SW480 (cell line): ENCODE measurements around the gene PDSS1.
A peak's percentile ranks its signal among the peaks of the same experiment; 100 is the strongest.
"Not testable (repeated sequence)": the region's sequence is repeated elsewhere in the genome, so short reads cannot be mapped to it uniquely, and the experiment has no call there.

Source experiments
- DNase-seq: peaks from one replicate; pipeline ENCODE4 v3.0.0-alpha.2; 2016; ENCODE audit warnings: low spot score

PDSS1 gene, protein sequence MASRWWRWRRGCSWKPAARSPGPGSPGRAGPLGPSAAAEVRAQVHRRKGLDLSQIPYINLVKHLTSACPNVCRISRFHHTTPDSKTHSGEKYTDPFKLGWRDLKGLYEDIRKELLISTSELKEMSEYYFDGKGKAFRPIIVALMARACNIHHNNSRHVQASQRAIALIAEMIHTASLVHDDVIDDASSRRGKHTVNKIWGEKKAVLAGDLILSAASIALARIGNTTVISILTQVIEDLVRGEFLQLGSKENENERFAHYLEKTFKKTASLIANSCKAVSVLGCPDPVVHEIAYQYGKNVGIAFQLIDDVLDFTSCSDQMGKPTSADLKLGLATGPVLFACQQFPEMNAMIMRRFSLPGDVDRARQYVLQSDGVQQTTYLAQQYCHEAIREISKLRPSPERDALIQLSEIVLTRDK

DNA sequence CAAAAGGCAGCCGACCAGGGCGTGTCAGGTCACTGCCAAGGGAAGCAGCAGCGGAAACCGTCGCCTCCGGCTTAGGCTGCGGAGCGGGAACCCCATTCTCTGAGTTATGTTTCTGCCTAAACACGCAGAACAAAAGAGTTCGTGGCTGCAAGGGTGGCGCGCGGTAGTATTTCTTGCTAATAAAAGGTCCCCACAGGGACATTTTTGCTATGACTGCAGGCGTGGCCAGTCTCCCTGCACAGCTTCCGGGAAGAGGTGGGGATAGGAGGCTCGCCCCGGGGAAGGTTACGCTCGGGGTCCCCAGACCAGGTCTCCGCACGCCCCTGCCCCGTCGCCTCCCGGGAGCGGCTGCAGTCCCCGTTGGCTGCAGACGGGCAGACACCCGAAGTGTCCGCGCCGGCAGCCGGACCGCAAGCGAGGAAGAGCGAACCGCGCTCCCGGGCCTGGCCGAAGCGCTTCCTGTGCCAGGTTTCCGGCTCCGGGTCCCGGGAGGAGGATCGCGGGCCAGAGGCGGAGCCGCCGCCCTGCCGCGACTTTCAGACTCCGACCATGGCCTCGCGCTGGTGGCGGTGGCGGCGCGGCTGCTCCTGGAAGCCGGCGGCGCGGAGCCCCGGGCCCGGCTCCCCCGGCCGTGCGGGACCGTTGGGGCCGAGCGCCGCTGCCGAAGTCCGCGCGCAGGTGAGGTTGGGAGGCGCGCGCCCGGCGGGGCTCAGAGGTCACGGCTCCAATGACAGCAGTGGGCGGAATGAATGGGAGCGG is at the start of gene PDSS1:
Gene PDSS1, plus strand, starts transcription at position 539 of the 759 bp plus-strand sequence. Its CDS starts 11 bp downstream, at position 550.
- DNase-seq = peak; percentile 51

DNA sequence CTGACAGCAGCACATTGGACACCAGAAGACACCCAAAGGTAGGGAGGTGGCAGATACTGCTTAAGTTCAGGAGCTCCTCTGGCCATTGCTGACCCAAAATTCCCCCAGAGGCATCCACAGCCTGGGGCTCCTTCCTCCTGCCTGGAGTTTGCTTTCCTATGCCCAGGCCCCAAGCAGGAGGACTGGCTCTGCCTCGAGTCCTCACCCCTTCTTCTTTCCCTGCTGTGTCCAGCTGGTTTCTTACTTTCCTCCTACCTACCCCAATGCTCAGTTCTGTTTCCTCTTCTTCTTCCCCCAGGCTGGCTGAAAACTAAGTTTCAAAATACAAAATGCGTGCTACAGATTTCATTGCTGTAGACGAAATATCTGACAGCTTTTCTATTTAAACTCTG is 49.3 kb upstream of the PDSS1 start:
- not testable (repeated sequence) for DNase-seq

DNA sequence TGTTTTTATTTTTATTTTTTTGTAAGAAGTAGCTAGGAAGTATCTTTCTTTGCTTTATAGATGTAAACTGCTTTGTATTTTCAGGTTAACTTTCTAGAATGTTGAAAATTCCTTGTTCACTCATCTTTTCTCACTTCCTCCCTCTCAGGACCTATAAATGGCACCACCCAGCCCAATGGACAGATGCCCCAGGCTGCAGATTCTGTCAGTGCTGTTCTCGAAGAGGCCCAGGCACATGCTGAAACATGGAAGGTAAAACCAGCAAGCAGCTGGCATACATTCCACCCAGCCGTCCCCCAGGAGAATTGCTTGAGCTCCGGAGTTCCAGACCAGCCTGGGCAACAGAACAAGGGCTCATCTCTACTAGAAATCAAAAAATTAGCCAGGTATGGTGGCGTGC is 47.1 kb upstream of the PDSS1 start:
- DNase-seq = no peak

DNA sequence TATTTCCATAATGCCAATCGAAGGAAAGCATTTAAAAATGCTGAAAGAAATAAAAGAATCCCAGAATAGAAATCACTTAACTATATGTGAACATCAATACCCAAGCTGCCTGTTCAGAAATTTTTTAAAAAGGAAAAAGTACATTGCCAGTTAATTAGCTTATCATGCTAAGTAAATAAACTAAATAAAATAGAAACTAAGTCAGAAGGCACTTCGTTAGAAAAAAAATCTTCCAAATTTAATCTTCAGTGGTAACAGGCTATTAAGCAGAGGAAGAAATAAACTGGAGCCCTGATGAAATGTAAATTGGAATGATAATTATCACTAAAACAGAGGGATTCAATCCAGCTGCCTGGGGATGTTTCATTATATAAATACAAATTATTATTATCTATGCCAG is 46.0 kb upstream of the PDSS1 start:
- not testable (repeated sequence) for DNase-seq

DNA sequence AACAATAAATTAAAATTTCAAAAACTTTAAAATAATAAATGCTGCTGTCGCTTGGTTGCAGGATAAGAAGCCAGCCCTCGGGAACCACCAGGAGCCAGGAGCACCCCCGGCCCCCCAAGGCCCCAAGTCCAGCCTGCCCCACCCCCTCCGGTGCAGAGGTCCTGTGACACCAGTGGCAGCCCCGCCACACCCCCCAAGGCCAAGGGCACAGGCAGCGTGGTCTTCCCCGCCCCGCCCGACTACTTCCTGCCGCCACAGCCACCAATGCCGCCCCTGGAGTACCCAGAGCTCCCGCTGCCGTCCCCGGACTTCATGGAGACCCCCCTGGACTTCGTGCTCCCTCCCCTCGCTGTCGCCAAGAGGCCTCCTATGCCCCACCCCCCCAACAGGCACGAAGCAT is 44.5 kb upstream of the PDSS1 start:
- DNase-seq = no peak

DNA sequence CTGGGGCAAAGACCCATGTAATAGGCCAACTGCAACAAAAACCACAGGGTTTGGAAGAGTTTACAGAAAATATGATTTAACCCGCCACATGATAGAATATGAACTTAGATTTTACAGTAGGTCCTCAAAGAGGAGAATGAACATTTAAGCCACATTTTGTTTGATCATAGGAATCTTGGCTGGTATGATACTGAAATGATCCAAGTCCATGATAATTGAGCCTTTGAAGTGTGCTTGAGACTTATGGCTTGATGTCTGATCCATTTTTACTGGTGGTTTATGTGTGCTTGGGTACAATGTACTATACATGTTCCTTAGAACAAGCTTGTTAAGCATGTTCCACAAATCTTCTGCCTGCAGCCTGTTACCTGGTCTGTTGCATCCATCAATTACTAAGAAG is 41.8 kb upstream of the PDSS1 start:
- DNase-seq = no peak

DNA sequence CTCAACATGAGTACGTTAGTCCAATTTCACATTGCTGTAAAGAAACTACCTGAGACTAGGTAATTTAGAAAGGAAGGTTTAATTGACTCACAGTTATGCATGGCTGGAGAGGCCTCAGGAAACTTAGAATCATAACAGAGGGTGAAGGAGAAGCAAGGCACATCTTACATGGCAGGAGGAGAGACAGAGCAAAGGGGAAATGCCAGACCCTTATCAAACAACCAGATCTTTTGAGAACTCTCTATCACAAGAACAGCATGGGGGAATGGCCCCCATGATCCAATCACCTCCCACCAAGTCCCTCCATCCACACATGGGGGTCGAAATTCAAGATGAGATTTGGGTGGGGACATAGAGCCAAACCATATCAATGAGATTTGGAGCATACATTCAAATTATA is 34.6 kb upstream of the PDSS1 start:
- DNase-seq = no peak

DNA sequence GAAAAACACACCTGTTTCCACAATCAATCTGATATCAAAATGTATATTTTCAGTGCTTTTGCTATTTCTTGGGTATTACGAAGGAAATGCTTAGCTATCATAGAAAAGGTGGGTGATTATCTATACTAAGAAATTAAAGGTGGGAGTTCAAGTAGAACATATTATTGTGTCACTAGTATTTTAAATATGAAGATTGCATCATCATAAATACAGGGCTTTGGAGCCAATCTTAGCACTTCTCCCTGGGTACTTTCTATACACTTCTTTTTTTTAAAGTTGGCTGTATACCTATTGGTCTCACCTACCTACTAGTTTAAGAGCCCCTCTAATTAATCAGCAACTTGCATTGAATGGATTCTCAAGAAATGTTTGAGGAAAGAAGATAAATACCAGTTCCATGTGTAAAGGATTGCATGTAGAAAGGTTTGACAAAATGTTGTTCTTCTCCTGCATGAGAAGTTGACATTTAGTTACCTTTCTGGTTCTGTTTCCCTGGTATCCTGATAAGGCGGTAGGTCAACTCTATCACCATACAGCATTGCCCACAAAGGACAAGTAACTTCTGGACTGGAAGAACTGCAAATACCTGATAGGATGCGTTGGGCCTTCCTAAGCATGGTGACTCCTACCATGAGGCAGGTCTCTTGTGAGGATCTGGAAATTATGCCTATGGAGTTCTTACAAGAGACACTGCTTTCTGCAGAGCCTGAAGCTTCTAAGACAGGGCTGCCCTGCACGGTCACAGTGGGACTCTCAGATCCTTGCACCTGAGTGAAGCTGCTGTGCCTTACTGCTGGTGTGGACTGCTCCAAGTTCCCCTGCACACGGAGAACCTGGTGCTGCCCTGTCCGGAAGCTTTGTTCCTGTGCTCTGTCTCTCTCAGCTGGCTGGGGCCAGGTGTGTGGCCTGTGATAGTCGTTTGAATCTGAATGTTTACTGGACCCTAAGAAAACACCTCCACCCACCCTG is 32.1 kb upstream of the PDSS1 start:
- DNase-seq = no peak

DNA sequence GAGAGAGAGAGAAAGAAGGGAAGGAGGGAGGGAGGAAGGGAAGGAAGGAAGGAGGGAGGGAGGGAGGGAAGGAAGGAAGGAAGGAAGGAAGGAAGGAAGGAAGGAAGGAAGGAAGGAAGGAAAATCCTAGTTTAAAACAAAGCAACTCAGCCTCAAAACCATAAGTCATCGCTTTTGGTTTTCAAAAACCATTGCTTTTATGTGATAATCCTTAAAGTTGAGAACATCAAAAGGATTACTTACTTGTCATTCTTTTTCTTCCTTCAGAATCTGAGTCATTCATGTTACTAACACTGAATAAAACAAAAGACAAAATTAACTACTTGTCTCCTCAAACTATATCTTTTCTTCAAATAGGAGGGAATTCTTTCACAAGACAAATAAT is 21.6 kb upstream of the PDSS1 start:
- no peak for DNase-seq

DNA sequence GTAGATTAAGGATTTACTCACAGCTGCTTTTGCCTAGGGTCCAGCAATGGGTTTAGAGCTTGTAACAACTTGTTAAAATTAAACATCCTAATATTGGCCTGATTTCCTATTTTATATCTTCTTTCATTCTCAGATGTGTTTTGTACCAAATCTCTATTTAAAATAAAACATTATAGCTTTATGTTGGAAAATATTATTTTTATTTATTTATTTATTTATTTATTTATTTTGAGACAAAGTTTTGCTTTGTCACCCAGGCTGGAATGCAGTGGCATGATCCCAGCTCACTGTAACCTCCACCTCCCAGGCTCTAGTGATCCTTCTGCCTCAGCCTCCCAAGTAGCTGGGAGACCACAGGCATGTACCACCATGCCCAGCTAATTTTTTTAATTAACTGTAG is 17.9 kb upstream of the PDSS1 start:
- DNase-seq = no peak

DNA sequence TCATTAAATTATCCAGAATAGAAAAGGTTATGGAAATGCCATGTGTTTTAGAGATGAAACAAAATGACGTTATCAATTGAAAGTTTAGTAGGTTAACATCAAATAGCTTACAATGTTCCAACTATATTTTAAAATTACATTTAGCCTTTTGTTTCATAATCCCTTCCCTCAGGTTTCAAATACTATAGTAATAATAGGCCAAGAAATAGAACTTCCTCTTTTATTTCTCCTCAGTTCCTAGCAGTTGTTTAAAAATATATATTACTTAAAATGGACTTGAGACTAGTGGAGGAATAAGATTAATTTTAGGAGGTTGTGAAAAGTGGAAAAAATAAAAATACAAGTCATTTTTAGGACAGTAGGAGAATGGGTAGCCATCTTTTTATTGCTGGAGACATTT is 16.4 kb upstream of the PDSS1 start:
- DNase-seq = no peak

DNA sequence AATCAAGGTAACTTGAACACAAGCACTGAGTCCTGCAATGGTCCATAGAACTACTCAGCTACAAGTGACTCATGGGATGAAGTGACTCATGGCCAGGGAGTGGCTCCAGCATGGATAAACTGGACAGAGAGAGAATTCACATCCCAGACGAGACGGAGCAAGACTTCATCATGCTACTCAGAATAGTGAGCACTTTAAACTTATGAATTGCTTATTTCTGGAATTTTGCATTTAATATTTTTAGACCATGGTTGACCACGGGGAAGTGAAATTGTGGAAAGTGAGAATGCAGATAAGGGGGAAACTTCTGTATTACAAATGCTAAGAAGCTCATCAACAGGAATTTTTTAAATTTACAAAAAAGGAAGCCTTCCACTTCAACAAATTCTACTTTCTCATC is 15.5 kb upstream of the PDSS1 start:
- not testable (repeated sequence) for DNase-seq

DNA sequence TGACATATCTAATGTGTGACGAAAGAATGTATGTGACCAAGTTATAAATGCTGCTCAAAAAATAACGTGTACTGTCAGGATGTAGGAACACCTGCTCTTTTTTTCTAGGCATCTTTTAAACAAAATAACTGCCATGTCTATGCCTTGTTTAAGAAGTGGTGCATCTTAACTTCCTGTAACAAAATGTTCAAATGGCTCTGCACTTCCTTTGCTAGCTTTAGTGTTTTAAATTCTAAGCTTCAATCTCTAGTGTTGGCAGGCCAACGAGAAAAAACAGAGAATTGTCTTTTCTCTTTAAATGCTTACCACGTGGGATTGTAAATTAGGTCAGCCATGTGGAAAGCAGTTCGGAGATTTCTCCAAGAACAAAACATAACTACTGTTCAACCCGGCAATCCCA is 14.6 kb upstream of the PDSS1 start:
- no peak for DNase-seq

DNA sequence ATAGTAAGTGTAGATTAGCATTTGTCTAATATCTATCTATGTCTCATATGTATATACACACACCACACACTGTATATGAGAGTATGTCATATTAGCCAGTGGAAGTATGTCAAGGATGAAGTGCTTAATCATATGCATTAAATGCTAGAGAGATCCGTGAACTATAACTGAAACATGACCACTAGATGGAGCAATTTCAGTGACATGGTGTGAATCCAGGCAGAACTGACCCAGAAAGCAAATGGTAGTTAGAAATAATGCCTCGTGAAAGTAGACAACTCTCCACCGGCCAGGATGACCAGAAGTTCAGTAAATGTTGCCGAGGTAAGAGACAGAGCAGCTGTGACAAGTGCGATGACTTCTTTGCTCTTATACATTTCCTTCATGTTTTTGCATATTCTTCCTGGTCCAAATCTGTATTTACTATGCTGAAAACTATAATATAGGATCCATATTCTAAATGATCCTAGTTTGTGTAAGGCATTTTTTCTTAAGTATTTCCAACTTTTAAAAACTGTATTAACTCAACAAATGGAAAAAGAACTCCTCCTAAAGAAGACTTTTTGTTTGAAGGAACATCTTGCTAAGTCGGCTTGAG is 12.7 kb upstream of the PDSS1 start:
- peak; percentile 46 for DNase-seq

DNA sequence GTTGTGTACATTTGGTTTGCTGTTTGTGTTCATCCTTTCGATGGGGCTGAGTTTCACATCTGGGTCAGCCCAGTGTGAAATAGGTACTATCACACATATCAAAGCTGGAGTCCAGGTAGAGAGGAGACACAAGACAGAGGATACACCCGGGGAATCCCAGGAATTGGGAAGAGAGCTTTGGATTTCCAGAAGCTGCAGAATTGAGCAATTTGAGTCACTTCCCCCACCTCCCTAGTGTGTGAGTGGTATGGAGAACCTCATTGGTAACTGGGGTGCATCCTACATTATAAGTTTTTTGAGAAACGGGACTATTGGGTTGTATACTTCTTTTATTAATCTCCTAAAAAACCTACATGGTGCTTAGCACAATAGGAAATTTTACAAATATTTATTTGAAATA is 12.1 kb upstream of the PDSS1 start:
- no peak for DNase-seq

DNA sequence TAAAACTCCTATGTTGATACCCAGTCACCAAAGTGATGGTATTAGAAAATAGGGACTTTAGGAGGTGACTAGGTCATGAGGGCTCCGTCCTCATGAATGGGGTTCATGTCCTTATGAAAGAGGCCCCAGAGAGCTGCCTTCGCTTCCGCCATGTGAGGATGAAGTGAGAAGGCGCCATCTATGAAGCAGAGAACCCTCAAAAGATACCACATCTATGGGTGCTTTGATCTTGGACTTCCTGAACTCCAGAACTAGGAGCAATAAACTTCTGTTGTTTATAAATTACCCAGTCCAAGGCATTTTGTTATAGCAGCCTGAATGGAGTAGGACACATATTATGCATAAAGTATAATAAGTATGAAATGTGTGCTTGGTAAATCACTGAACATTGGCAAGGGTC is 8.1 kb upstream of the PDSS1 start:
- DNase-seq = no peak

DNA sequence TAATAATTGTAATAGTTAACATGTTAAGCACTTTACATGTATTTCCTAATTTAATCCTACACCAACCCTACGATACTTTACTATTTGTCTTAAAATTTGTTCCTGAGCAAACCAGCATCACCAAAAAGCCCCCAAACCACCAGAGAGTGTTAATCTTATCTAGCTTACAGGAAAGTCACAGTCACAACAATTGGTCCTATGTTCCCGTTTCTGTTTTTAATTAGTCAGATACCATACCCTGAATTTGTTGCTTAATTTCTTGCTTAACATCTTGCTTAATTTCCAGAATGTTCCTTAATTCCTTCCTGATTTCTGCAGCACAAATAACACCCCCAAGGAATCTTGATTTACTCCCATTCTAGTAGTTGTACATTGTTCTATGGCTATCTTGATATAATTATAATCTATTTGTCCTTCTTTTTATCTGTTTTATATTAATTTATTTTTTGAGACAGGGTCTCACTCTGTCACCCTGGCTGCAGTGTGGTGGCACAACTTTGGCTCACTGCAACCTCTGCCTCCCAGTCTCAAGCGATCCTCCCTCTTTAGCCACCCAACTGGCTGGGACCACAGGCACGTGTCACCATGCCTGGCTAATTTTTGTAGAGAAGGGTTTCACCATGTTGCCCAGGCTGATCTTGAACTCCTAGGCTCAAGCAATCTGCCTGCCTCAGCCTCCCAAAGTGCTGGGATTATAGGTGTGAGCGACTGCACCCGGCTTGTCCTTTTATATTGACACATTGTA is 6.6 kb upstream of the PDSS1 start:
- no peak for DNase-seq

DNA sequence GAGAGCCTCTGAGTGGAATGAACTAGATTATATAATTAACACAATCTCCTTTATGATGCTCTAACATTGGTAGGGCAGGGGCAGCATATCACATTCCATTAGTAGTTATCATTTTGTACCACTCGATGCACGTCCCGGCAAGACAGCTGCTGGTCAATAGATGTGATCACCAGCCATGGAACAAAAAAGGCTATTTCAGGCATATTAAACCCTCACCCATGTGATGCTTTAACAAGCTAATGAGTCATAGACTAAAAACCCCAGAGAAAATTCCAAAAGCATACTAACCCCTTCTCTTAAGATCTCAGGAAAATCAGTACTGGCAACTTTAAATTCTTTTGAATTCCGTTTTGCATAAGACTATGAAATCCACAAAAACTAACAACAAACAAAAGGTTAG is 3.0 kb upstream of the PDSS1 start:
- DNase-seq = not testable (repeated sequence)

DNA sequence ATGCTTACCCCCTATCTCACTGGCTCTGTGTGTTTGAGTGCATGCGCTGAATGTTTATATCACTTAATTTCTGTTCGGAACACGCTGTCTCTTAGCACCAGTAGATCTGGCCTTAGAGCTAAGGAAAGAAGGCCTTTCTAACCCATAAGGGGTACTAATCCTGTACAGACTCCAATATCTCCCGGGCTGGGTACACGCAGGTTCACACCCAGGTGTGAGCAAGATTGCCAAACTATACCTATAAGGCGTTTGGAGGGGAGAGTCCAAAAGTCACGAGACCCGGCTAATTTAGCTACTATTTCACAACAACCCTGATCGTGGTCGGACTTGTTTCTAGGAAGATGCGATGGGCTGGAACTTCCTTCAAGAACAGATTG is 727 bp upstream of the PDSS1 start:
- no peak for DNase-seq

DNA sequence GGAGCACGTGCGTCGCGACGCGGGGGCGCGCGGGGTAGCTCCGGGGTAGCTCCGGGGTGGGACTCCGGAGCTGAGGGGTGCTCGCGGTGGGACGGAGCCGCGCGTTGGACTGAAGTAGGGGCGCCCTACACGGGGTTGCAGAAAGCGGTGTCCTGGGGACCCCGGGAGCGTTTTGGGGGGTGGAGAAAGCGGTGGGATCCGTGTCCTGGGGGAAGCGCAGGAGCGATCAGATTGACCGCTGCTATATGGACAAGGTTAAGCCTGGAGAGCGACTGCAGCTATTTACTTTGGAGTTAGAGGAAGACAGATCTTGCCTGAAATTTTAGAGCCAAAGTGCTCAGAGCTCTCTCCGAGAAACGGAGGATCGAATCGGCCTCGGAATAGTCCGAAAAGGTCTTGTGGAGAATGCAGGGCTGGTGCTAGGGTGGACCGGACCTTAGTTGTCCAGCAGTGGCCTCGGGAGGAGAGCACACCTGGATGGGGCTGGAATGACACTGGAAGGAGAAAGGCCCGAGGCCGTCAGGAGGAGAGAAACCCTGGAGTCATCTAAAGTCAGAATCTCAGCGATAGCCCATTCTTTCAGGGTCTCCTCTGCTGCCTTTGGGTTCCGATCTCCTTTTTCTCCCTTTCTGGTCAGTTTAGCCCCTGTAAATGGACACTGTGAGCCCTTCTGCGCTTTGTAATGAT is 564 bp downstream of the PDSS1 start:
- no peak for DNase-seq

DNA sequence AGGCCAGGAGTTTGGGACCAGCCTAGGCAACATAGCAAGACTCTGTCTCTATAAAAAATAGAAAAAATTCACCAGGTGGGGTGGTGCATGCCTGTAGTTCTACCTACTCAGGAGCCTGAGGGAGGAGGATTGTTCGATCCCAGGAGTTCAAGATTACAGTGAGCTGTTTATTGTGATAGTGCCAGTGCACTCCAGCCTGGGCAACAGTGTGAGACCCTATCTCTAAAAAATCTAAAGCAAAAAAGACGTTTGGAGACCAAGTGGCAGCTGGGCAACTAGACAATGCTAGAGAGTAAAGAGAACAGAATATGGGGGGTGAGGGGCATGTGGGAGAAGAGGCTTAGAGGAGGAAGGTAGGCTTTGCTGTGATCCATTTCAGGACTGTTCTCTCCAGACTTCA is 1.4 kb downstream of the PDSS1 start:
- no peak for DNase-seq
